SK-N-SH (cell line): Measurements from ENCODE around the gene USP12.

Source experiments
- EZH2phosphoT487 ChIP-seq: fragments of 200-600 bp; sonication (generic); IDR thresholded peaks from 2 replicates; pipeline ENCODE4 v1.6.1; 2017; ENCODE audit warnings: low read depth, mixed run types, mild to moderate bottlenecking, antibody characterized with exemption, moderate library complexity, borderline replicate concordance
- MXI1 ChIP-seq: IDR thresholded peaks from 2 replicates; pipeline ENCODE4 v1.6.1; 2012; ENCODE audit warnings: mild to moderate bottlenecking, low read depth, low read length, improper control_type of control experiment
- POLR2AphosphoS5 ChIP-seq: IDR thresholded peaks from 2 replicates; pipeline ENCODE4 v1.6.1; 2012; ENCODE audit warnings: low read depth, low read length
- TAF1 ChIP-seq: IDR thresholded peaks from 2 replicates; pipeline ENCODE4 v1.6.1; 2012; ENCODE audit warnings: low read depth, mild to moderate bottlenecking, low read length, moderate library complexity, borderline replicate concordance
- TF ChIP-seq, protein P1 (sequence below): IDR thresholded peaks from 2 replicates; pipeline ENCODE4 v1.4.0; 2012; ENCODE audit warnings: low read depth
- TF ChIP-seq, protein P2 (sequence below): fragments of 200-600 bp; sonication (generic); IDR thresholded peaks from 2 replicates; pipeline ENCODE4 v1.6.1; 2017; ENCODE audit warnings: antibody characterized with exemption, mild to moderate bottlenecking, moderate library complexity
- TF ChIP-seq, protein P3 (sequence below): fragments of 150-350 bp; IDR thresholded peaks from 2 replicates; pipeline ENCODE4 v1.6.1; 2016; ENCODE audit warnings: mild to moderate bottlenecking, low read depth, low read length
- TF ChIP-seq, protein P4 (sequence below): IDR thresholded peaks from 2 replicates; pipeline ENCODE4 v1.6.1; 2012; ENCODE audit warnings: mild to moderate bottlenecking, low read depth, low read length, moderate library complexity

DNA sequence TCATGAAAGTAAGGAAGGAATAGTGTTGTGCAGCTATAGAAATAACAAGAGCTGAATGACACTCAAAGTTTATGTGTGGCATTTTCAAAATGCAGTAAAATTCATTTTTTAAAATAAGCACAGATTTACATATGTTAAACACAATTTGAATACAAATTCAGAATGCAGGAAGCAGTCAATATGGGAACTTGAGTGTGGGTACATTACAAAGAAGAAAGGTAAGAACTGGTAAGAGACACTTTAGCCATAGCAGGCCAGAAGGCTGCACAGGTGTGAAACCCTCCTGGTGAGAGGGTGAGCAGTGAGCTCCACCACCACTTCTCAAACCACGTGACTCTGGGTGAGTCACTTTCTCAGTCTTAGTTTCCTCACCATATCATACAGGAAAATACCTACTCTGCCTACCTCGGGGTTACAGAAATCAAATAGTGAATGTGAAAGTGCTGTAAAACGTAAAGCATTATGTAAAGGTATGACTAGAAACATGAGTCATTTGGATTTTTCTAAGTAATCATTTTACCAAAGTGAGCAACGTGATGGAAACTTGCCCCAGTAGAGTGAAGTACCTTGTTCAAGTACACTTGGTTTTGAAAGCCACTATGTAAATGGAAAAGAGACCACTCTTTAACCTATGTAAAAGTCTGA, 40.5 kb downstream of the USP12 start:
- TF ChIP-seq, protein P1, sequence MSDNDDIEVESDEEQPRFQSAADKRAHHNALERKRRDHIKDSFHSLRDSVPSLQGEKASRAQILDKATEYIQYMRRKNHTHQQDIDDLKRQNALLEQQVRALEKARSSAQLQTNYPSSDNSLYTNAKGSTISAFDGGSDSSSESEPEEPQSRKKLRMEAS: no peak
- TF ChIP-seq, protein P2, sequence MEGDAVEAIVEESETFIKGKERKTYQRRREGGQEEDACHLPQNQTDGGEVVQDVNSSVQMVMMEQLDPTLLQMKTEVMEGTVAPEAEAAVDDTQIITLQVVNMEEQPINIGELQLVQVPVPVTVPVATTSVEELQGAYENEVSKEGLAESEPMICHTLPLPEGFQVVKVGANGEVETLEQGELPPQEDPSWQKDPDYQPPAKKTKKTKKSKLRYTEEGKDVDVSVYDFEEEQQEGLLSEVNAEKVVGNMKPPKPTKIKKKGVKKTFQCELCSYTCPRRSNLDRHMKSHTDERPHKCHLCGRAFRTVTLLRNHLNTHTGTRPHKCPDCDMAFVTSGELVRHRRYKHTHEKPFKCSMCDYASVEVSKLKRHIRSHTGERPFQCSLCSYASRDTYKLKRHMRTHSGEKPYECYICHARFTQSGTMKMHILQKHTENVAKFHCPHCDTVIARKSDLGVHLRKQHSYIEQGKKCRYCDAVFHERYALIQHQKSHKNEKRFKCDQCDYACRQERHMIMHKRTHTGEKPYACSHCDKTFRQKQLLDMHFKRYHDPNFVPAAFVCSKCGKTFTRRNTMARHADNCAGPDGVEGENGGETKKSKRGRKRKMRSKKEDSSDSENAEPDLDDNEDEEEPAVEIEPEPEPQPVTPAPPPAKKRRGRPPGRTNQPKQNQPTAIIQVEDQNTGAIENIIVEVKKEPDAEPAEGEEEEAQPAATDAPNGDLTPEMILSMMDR: no peak
- TF ChIP-seq MXI1 (no peak), TAF1 (no peak), EZH2phosphoT487 (no peak), POLR2AphosphoS5 (no peak)
- TF ChIP-seq, protein P3, sequence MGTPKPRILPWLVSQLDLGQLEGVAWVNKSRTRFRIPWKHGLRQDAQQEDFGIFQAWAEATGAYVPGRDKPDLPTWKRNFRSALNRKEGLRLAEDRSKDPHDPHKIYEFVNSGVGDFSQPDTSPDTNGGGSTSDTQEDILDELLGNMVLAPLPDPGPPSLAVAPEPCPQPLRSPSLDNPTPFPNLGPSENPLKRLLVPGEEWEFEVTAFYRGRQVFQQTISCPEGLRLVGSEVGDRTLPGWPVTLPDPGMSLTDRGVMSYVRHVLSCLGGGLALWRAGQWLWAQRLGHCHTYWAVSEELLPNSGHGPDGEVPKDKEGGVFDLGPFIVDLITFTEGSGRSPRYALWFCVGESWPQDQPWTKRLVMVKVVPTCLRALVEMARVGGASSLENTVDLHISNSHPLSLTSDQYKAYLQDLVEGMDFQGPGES: no peak
- TF ChIP-seq, protein P4, sequence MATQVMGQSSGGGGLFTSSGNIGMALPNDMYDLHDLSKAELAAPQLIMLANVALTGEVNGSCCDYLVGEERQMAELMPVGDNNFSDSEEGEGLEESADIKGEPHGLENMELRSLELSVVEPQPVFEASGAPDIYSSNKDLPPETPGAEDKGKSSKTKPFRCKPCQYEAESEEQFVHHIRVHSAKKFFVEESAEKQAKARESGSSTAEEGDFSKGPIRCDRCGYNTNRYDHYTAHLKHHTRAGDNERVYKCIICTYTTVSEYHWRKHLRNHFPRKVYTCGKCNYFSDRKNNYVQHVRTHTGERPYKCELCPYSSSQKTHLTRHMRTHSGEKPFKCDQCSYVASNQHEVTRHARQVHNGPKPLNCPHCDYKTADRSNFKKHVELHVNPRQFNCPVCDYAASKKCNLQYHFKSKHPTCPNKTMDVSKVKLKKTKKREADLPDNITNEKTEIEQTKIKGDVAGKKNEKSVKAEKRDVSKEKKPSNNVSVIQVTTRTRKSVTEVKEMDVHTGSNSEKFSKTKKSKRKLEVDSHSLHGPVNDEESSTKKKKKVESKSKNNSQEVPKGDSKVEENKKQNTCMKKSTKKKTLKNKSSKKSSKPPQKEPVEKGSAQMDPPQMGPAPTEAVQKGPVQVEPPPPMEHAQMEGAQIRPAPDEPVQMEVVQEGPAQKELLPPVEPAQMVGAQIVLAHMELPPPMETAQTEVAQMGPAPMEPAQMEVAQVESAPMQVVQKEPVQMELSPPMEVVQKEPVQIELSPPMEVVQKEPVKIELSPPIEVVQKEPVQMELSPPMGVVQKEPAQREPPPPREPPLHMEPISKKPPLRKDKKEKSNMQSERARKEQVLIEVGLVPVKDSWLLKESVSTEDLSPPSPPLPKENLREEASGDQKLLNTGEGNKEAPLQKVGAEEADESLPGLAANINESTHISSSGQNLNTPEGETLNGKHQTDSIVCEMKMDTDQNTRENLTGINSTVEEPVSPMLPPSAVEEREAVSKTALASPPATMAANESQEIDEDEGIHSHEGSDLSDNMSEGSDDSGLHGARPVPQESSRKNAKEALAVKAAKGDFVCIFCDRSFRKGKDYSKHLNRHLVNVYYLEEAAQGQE: no peak
